HG02938 (cell line): ENCODE measurements around the gene CD6.
"Not testable (repeated sequence)": the region's sequence is repeated elsewhere in the genome, so short reads cannot be mapped to it uniquely, and the experiment has no call there.

ENCODE experiments used
- ATAC-seq: cut with Tn5 transposase; IDR thresholded peaks from one replicate; pipeline ENCODE4 v1.9.1; 2021; ENCODE audit warnings: mild to moderate bottlenecking, moderate library complexity; ENCODE audit not compliant: unreplicated experiment

CD6 gene

GRCh38 chr11:60951904-60952741, 19.4 kb upstream of the CD6 start, which contains the start of gene SLC15A3:
TSS of gene SLC15A3 (minus strand) at chr11:60952176. CDS start at chr11:60951551, 625 bp downstream.
- ATAC-seq = peak; percentile 70

- no peak for ATAC-seq
Measured at GRCh38 chr11:60952742-60953170, 18.7 kb upstream of the CD6 start.

DNA sequence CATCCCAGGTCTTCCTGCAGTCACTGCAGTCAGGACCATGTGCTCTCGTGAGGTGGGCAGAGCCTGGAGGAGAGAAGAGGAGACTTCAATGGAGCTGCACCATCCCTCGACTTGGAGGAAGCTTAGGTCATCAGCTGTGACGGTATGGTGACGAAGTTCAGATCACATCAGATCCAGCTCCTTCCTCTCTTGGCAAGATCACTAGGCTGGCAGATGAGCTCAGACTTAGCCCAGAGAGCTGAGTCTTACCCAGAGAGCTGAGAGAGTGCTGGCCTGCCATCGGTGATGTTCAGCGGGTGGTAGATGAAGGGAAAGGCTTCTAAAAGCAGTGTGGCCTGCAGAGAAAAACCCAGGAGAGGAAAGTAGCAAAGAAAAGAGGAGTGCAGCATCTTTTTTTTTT, 17.7 kb upstream of the CD6 start:
- ATAC-seq = no peak

- no peak for ATAC-seq
Measured at GRCh38 chr11:60954421-60954820, 17.1 kb upstream of the CD6 start.

GRCh38 chr11:60955571-60955970, 15.9 kb upstream of the CD6 start:
- no peak for ATAC-seq

DNA sequence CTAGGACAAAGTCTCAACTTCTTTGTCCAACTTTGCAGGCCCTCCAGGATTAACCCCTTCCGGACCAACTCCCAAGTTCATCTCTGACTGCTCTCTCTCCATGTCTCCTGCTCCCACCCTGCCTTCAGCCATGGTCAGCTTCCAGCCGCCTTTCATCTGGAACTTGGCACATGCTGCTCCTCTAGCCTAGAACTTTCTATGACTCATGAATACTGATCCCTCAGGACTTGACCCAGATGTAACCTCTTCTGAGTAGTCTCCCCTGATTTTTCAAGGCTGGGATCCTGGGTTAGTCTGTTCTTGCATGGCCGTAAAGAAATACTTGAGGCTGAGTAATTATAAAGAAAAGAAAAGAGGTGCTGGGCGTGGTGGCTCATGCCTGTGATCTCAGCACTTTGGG, 14.3 kb upstream of the CD6 start:
- ATAC-seq = no peak

GRCh38 chr11:60959431-60959830, 12.0 kb upstream of the CD6 start:
- ATAC-seq = no peak

- ATAC-seq = no peak
Measured at GRCh38 chr11:60960405-60960804, 11.1 kb upstream of the CD6 start.

GRCh38 chr11:60964801-60965200, 6.7 kb upstream of the CD6 start:
- no peak for ATAC-seq

DNA sequence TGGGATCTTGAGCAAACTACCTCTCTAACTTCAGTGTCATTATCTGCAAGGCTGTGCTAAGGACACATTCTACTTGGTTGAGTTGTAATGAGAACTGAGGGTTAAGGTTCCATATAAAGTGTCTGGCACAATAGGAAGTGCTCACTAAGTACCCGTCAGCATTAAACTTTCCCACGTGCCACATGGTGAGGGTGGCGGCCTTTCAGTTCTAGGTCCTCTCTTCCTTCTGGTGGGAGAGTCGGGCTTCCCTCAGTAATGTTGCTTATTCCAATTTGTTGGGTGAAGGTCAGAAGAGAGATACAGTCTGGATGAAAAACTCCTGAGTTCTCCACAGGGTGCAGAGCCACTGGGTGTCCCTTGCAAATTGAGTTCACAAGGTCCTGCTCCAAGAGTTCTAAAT, 4.6 kb upstream of the CD6 start:
- no peak for ATAC-seq

DNA sequence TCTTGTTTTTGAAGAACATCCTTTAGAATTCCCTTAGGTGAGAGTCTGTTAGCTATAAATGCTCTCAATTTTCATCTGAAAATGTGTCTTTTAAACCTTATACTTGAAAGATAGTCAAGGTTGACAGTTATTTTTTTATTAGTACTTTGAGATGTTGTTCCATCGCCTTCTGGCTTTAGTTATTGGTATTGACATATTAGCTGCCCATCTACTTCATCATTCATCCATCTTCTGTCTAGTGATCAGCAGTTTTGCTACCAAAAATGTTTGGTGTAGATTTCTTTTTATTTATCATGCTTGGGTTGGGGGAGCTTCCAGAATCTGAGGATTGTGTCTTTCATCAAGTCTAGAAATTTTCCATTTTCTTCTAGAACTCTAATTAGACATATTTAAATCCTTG, 3.3 kb upstream of the CD6 start:
- no peak for ATAC-seq

DNA sequence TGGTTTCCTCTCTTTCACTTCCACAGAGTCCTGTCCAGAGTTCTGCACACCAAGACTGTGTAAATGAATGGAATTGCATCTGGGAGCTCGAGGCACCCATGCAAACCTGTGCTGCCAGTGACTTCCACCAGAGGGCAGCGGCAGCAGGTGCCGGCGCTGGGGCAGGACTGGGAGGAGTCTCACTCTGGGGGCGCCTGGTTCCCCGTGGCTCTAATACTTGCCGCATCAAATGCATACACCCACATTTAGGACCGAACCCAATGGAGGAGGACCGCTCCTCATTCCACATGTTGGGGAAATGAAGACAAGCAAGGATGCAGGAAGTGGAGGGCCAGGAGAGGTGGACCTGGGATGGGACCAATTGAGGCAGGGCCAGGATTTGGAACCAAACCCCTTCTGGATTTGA, 1.1 kb upstream of the CD6 start:
- no peak for ATAC-seq

- no peak for ATAC-seq
Measured at GRCh38 chr11:60970890-60971289, 590 bp upstream of the CD6 start.

DNA sequence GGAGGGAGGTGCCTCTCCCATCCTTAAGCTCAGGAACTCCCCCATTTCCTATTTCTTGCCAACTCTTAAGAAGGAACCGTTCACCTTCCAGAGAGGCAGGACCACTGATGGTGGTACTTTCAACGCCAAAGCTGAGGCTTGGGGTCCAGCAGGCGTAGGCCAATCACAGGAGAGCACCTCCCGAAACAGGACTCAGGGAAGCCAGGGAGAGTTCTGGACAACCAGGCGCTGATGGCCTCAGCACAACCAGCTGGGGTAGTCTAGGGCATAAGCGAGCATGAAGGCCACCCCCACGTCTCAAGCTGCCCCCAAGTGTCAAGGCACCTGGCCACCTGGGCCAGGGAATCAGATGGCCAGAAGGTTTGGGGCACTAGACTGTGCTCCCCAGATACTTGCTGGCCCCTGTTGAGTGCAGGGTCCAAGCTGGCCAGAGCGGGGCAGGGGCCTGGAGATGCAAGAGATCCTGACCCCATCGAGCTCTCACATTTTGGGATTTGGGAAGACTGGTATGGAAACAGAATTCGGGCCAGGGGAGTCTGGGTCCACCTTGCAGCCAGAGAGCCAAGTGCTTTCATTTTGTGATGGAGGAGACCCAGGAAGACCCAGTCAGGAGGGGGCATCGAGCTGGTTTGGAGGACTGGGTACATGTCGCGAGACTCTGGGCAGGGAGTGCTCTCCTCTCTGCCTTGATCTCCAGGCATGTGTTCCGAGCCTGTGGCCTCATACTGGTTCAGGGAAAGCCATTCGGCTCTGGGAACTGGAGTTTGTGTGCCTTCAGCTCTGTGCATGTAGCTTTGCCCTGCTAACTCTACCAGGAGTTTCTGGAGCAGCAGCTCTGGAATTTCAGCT, 926 bp downstream of the CD6 start:
- ATAC-seq = no peak

- ATAC-seq = no peak
Measured at GRCh38 chr11:60973699-60974098, 2.2 kb downstream of the CD6 start.

- ATAC-seq = not testable (repeated sequence)
Measured at GRCh38 chr11:60974316-60974715, 2.8 kb downstream of the CD6 start.

DNA sequence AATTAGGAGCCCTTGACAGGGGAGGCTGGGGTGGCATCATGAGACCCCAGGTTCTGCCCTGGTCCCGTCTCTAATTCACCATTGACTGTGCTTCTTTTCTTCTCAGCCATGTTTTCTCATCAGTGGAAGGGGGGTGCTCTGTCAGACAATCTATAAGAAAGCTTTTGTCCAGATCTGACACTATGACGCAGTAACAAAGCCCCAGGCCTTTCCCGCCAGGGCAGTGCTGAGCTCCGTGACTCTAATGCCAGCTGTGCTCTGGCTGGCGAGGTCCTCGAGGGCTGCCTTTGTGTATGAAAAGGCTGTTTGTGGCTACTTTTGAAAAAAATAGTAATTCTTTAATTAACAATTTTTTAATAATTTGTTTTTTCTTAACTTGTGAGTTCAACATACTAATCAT, 3.2 kb downstream of the CD6 start:
- ATAC-seq = no peak

GRCh38 chr11:60977224-60977623, 5.7 kb downstream of the CD6 start:
- ATAC-seq = no peak

GRCh38 chr11:60977836-60978235, 6.4 kb downstream of the CD6 start:
- no peak for ATAC-seq

- ATAC-seq = no peak
Measured at GRCh38 chr11:60978546-60979380, 7.3 kb downstream of the CD6 start.

DNA sequence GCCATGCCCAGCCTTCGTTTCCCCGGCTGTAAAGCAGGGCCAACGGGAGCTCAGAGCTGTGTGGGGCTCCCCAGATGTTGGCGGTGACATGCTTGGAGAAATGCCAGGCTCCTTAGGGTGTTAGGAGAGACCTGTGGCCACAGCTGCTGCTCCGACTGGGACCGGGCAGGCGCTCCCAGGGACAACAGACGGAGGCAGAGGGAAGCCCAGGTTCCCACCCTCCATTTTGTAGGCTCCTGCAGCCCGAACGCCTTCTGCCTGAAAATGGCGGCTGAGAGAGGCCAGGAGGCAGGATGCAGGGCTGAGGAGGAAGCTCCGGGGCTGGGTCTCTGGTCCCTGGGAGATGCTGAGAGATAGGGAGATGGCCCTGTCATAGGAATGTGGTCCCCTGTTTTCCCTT, 10.0 kb downstream of the CD6 start:
- ATAC-seq = no peak
